Parathyroid adenoma (tissue), 2 donors: ENCODE data around the gene HOXA4.

Source experiments
- H2AFZ ChIP-seq: fragments of 300-600 bp; sonication (generic); one replicate; pipeline ENCODE4 v1.7.0; 2017; ENCODE audit warnings: antibody characterized with exemption, mild to moderate bottlenecking
- H3K27ac ChIP-seq: fragments of 300-600 bp; sonication (generic); one replicate; pipeline ENCODE4 v1.7.0; 2017
- H3K27me3 ChIP-seq: fragments of 300-600 bp; sonication (generic); one replicate; pipeline ENCODE4 v1.7.0; 2017; ENCODE audit warnings: low read length; ENCODE audit not compliant: control insufficient read depth, insufficient read depth
- H3K36me3 ChIP-seq: fragments of 300-600 bp; sonication (generic); one replicate; pipeline ENCODE4 v1.7.0; 2017; ENCODE audit warnings: low read length; ENCODE audit not compliant: control insufficient read depth, insufficient read depth
- H3K4me1 ChIP-seq: fragments of 300-600 bp; sonication (generic); one replicate; pipeline ENCODE4 v1.7.0; 2017; ENCODE audit warnings: control low read depth
- H3K4me2 ChIP-seq: fragments of 300-600 bp; sonication (generic); one replicate; pipeline ENCODE4 v1.7.0; 2017; ENCODE audit warnings: low read length
- H3K4me3 ChIP-seq: fragments of 300-600 bp; sonication (generic); one replicate; pipeline ENCODE4 v1.7.0; 2017; ENCODE audit warnings: low read depth, low read length
- H3K79me2 ChIP-seq: fragments of 300-600 bp; sonication (generic); one replicate; pipeline ENCODE4 v1.7.0; 2017; ENCODE audit warnings: control low read depth
- H3K9ac ChIP-seq: fragments of 300-600 bp; sonication (generic); one replicate; pipeline ENCODE4 v1.7.0; 2017; ENCODE audit warnings: mild to moderate bottlenecking
- H3K9me3 ChIP-seq: fragments of 300-600 bp; sonication (generic); one replicate; pipeline ENCODE4 v1.7.0; 2017; ENCODE audit warnings: low read length; ENCODE audit not compliant: control insufficient read depth
- CTCF ChIP-seq: fragments of 300-600 bp; sonication (generic); IDR thresholded peaks from one replicate; pipeline ENCODE4 v1.7.0; 2017; ENCODE audit warnings: antibody characterized with exemption, mild to moderate bottlenecking
- donor health status: primary hyperparathyroidism.

The HOXA4 gene

GRCh38 chr7:27165996-27166530 lies 35.5 kb upstream of the HOXA4 start:
- Histone ChIP-seq H3K4me3 (no peak overlapping the region), H3K4me1 (no peaks in the 10 kb centered on the region), H3K4me2 (no peak overlapping the region), H3K79me2 (no peaks in the 10 kb centered on the region), H3K9me3 (no peaks in the 10 kb centered on the region), H3K27me3 (peaks cover 44% of the 10 kb centered on the region), H3K36me3 (no peaks in the 10 kb centered on the region), H3K9ac (no peak overlapping the region), H2AFZ (no peak overlapping the region), H3K27ac (no peak overlapping the region)
- TF ChIP-seq CTCF = no peak

- no peak within 1 kb of the TSS for H3K4me3 ChIP-seq
- H3K9ac ChIP-seq = no peak within 1 kb of the TSS
- TF ChIP-seq CTCF = no peak
- peak within 1 kb of the TSS; percentile 45 for H2AFZ ChIP-seq
- no peaks in the 10 kb centered on the region for H3K36me3 ChIP-seq
- H3K79me2 ChIP-seq = no peaks in the 10 kb centered on the region
- H3K27ac ChIP-seq = no peak within 1 kb of the TSS
- no peaks in the 10 kb centered on the region for H3K4me1 ChIP-seq
- no peak within 1 kb of the TSS for H3K4me2 ChIP-seq
- H3K9me3 ChIP-seq = no peaks in the 10 kb centered on the region
- H3K27me3 ChIP-seq = peaks cover 44% of the 10 kb centered on the region
Observed at GRCh38 chr7:27165089-27165995, 34.8 kb upstream of the HOXA4 start, which contains the start of gene HOXA9. Gene HOXA9, minus strand, starts transcription at chr7:27165537. Its CDS starts 80 bp downstream, at chr7:27165457.

- Histone ChIP-seq H3K27ac (no peak overlapping the region), H3K4me2 (no peak overlapping the region), H3K27me3 (peaks cover 47% of the 10 kb centered on the region), H3K36me3 (no peaks in the 10 kb centered on the region), H3K4me1 (no peaks in the 10 kb centered on the region), H3K79me2 (no peaks in the 10 kb centered on the region), H2AFZ (peak overlapping the region; percentile 45), H3K4me3 (no peak overlapping the region), H3K9ac (no peak overlapping the region), H3K9me3 (no peaks in the 10 kb centered on the region)
- TF ChIP-seq CTCF = no peak
Observed at GRCh38 chr7:27164367-27165088, 34.0 kb upstream of the HOXA4 start.

GRCh38 chr7:27164045-27164366 lies 33.4 kb upstream of the HOXA4 start:
- Histone ChIP-seq H3K9ac (no peak overlapping the region), H3K79me2 (no peaks in the 10 kb centered on the region), H3K4me3 (no peak overlapping the region), H3K27ac (no peak overlapping the region), H3K9me3 (no peaks in the 10 kb centered on the region), H3K4me2 (no peak overlapping the region), H3K27me3 (peaks cover 46% of the 10 kb centered on the region), H3K4me1 (no peaks in the 10 kb centered on the region), H2AFZ (no peak overlapping the region), H3K36me3 (no peaks in the 10 kb centered on the region)
- no peak for TF ChIP-seq CTCF
